HG02943 (cell line): ENCODE results near the gene HIC1.
A peak's percentile ranks its signal among the peaks of the same experiment; 100 is the strongest.

ENCODE experiments used
- ATAC-seq: cut with Tn5 transposase; IDR thresholded peaks from one replicate; pipeline ENCODE4 v1.9.1; 2021; ENCODE audit warnings: mild to moderate bottlenecking, low read depth, moderate library complexity; ENCODE audit not compliant: unreplicated experiment

HIC1 gene

DNA sequence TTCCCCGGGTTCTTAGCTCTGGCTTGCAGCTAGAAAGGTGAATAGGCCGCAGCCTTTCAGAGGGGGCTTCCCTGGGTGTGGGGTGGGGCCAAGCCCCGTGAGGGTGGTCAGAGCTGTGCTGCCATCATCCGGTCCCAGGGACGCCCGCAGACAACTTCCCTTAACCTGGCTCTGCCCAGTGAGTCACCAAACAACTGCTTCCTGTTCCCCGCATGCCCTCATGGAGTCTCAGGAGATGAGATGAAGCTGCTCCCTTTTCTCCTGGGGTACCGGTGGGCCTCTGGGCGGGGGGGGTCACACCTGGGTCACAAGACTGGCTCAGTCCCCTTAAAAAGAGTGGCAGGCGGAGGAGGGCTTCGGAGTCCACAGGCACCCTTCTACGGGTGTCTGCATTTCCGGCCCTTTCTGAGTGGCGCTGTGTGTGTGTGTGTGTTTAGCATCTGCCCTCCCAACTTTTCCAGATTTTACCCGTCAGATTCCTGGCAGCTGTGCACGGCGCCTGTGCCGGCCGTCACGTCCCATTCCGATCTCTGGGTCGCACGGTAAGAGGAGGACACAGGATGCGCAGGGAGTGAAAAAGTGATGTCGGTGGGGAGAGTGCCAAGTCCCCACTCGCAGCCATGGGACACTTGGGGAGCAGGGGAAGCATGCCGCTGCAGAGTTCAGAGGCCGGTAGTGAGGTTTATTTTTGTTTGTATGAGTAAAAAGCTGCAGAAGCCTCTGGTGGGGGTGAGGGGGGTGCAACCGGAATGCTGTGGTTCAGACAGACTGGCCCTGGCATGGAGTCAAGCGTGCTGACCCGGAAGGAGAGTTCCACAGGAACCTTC is 16.8 kb downstream of the HIC1 start:
- no peak for ATAC-seq

- no peak for ATAC-seq
These were observed 20.0 kb downstream of the HIC1 start for GRCh38 chr17:2074919-2075318.

DNA sequence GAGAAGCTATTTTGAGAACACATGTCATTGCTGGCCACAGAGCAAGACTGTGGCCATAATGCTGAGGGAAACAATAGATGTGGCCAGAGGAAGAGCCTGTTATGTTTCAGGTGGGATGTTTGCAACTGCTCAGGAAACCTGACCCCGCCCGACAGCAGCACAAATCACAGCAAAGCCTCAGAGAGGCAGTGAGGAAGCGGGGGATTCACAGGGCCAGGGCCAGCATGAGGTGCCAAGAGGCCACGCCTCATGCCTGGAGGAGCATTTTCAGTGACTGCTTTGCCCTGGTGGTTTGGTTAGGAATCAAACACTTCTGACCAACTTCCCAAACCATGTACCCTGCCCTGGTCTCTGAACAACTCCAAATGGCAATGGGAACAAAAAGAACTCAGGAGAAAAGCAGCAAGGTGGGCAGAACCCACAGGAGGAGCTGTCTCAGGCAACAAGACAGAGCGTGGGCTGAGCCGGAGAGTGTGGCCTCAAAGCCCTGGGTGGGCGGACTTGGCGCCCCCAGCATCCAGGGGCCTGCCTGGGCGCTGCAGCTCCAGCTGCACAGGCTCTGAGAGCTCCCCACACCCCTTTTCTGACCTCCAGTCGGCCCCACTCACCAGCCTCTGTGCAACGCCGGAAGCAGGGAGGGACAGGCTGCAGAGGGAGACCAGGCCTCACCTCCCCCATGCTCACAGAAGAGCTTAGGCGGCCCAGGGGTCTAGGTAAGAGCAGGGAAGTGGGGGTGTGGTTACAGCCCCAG is 20.6 kb downstream of the HIC1 start:
- no peak for ATAC-seq

- no peak for ATAC-seq
These were observed 21.4 kb downstream of the HIC1 start for GRCh38 chr17:2076087-2076984.

- ATAC-seq = no peak
These were observed 22.1 kb downstream of the HIC1 start for GRCh38 chr17:2077040-2077439.

DNA sequence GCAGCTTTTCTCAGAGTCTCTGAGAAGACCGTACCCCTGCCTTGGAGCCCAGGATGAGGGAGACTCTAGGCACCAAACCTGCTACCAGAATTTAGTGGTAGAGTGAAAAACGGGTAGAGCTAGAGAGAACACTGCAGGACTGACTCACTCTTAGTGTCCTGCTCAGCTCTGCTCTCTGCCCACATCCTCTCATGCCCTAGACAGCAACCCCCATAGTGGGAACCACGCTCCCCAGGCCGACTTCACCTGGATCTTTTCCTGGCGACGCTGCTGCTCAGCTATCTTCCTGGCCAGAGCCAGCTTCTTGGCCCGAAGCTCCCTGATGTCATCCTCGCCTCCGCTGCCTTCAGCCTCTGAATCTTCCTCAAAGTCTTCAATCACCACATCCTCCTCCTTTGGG is 26.7 kb downstream of the HIC1 start:
- ATAC-seq = no peak

GRCh38 chr17:2082003-2082781 is 27.3 kb downstream of the HIC1 start:
- no peak for ATAC-seq

GRCh38 chr17:2083613-2084035 is 28.7 kb downstream of the HIC1 start:
- no peak for ATAC-seq

DNA sequence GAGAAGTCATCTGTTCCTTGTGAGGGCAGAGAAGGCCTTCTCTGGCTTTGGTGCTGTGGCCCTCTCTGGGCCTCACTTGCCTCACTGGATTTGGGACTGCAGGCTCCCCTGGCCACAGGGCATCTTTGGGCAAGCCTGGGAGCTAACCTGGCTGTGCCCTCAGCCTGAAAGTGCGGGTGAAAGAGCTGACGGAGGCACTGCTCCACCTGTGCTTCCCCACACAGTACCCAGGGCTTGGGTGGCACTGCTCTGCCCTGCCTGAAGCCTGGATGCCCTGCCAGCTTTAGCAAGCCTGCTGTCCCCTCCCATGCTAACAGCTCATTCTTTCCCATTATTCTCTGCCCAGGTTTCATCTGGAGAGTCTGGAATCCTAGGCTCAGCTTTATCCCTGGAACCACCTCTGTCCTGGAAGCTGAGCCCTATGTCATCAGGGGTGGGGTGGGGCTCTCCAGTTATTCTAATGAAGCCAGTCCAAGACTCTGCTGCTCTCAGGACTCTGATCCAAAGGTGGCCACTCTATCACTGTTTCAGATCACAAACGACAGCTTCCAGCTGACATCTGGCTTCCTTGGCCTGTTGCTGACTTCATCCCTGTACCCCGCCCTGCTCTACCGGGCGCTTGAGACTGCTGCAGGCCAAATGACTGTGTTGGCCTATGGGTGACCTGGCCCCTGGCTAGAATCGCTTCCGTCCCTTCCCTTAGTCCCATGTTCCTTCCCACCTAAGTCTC is 29.3 kb downstream of the HIC1 start:
- ATAC-seq = no peak

DNA sequence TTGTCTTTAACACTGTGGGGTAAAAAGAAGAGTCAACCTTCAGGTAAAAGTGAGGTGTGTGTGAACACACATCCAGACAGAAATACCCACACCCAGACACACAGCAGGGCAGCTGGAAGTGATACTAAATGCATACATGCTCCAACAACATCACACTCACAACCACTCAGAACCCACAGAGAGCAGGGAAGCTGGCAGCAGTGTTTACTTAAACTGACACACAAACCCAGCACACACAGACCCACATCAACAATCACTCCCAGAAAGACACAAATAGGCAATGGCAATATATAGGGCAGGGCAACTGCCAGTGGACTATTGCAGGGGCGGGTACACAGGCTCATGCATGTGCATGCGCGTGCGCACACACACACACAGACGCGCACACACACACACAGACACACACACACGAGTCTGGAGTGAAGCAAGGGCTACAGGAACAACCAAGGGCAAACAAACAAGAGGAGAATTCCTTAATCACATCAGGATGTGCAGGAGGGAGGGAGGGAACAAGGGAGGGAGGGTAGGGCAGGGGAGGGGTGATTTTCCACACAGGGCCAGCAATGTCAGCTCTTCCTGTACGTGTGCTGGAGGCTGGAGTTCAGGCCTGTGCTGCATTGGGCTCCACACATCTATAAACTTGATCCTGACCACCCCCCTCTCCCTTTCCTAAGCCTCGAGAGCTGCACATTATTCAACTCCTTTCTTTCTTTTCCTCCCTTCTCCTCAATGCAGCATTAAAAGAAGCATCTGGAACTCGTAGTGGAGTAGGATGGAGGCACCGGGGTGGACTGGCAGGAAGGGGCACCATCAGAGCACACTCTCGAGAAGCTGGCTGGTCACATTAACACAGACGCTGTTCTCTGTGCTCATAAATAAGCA is 30.1 kb downstream of the HIC1 start:
- ATAC-seq = no peak

DNA sequence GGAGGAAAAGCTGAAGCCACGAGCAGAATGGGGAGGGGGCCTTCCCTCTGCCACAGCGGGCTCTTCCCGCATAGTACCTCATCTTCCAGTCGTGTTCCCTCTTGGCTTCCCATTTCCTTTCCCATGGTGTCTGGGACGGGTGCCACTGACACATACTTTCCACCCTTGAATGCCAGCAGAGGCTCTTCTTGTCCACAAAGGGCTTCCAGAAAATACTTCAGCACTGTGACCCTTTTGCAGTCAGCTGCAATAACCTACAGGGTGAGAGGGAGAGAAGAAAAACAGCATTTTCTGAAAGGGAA is 30.7 kb downstream of the HIC1 start:
- no peak for ATAC-seq

DNA sequence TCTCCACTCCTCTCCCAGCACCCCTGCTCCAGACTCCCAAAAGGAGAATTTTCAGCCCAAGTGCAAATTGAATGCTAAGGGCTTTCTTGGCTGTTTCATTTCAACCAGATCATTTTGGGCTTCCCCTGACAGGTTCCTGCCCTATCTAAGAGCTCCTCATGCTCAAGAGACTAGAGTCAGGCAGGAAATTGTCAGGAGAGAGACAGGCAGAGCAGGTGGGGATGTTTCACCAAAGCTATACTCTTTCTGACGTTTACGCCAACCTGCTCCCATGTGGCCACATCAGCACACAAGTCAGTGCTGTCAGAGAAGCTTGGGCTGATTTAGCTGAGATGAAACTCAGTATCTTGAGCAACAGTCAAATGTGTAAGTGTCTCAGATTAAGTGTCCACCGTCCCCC is 31.4 kb downstream of the HIC1 start:
- ATAC-seq = no peak

GRCh38 chr17:2087597-2088211 is 32.8 kb downstream of the HIC1 start:
- ATAC-seq = no peak

GRCh38 chr17:2089021-2089422 is 34.1 kb downstream of the HIC1 start:
- peak; percentile 31 for ATAC-seq

GRCh38 chr17:2090210-2090641 is 35.3 kb downstream of the HIC1 start:
- ATAC-seq = no peak

GRCh38 chr17:2090804-2091534 is 36.1 kb downstream of the HIC1 start:
- ATAC-seq = no peak

- ATAC-seq = no peak
These were observed 37.4 kb downstream of the HIC1 start for GRCh38 chr17:2092253-2092652.

DNA sequence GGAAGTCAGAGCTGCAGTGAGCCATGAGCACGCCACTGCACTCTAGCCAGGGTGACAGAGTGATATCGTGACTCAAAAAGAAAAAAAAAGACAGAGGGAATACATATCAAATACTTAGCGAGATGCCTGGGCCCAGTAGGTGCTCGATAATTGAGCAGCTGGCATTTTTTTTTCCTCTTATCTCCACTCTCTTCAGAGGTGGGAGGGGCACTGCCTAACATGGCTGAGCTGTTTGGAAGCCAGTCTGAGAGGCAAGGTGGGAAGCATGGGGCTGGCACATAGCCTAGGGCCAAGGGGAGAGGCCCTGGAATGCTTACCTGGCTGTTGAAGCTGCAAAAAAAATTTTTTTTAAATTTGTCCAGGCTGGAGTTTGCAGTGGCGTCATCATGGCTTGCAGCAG is 38.4 kb downstream of the HIC1 start:
- ATAC-seq = no peak
